Naive thymus-derived CD4-positive, alpha-beta T cell (primary cell): ENCODE results near the gene GTF3A. TPM values are rescaled to one million over a fixed set of nuclear protein-coding genes. Genes with fewer than 3 reads are reported as not detected.
A peak's percentile ranks its signal among the peaks of the same experiment; 100 is the strongest.

ENCODE experiments used
- ATAC-seq: fragments of 150-1000 bp; cut with Tn5 transposase; 2 replicates; pipeline ENCODE4 v1.10.0; 2021; ENCODE audit warnings: mild to moderate bottlenecking, moderate library complexity
- CTCF ChIA-PET: fragments of 350-600 bp; sonication (Branson Sonifier 250); formaldehyde crosslinking; loops from one replicate; lab custom pipeline; 2021; ENCODE audit warnings: antibody characterized with exemption; lab: Charles Lee
- POLR2A ChIA-PET: fragments of 350-600 bp; sonication (Branson Sonifier 250); formaldehyde crosslinking; loops from one replicate; lab custom pipeline; 2021; ENCODE audit warnings: antibody characterized with exemption, inconsistent platforms; lab: Charles Lee
- DNase-seq, 9 donors: peaks; one replicate each; pipeline versions ENCODE4 v3.0.0 to v3.0.0-alpha.2; 2020 to 2022; ENCODE audit warnings: mixed read lengths in 1 of 9
- H3K27ac ChIP-seq: one replicate; pipeline ENCODE4 v1.7.0; 2013; ENCODE audit warnings: mild to moderate bottlenecking, low read depth, low read length, moderate library complexity
- H3K27me3 ChIP-seq, 2 donors: one replicate each; pipeline ENCODE4 v1.7.0; 2013; ENCODE audit warnings: low read length in 2 of 2, mild to moderate bottlenecking in 2 of 2, moderate library complexity in 2 of 2; ENCODE audit not compliant: control insufficient read depth in 2 of 2, insufficient read depth in 2 of 2
- H3K36me3 ChIP-seq, 3 experiments: 1 replicate in 2 of 3; 2 replicates in 1 of 3; pipeline ENCODE4 v1.7.0; 2013; ENCODE audit warnings: low read length in 3 of 3, mild to moderate bottlenecking in 3 of 3, moderate library complexity in 1 of 3; ENCODE audit not compliant: insufficient read depth in 3 of 3, control insufficient read depth in 2 of 3
- H3K4me1 ChIP-seq, 2 donors: one replicate each; pipeline ENCODE4 v1.7.0; 2013; ENCODE audit warnings: low read length in 2 of 2, mild to moderate bottlenecking in 2 of 2, moderate library complexity in 1 of 2; ENCODE audit not compliant: control insufficient read depth in 2 of 2, insufficient read depth in 2 of 2
- H3K4me3 ChIP-seq: 2 replicates; pipeline ENCODE4 v1.7.0; 2013; ENCODE audit warnings: mild to moderate bottlenecking, low read length
- H3K9me3 ChIP-seq, 3 experiments: 1 replicate in 2 of 3; 2 replicates in 1 of 3; pipeline ENCODE4 v1.7.0; 2013; ENCODE audit warnings: low read length in 3 of 3; ENCODE audit not compliant: control insufficient read depth in 2 of 3
- H3K27ac Mint-ChIP-seq, 9 donors: one replicate each; pipeline ENCODE4 v1.8.0; 2020 to 2022; ENCODE audit warnings: mixed read lengths in 9 of 9, mild to moderate bottlenecking in 8 of 9, moderate library complexity in 5 of 9, inconsistent platforms in 2 of 9
- H3K27me3 Mint-ChIP-seq, 5 donors: one replicate each; pipeline ENCODE4 v1.8.0; 2021 to 2022; ENCODE audit warnings: mixed read lengths in 5 of 5, mild to moderate bottlenecking in 1 of 5
- H3K36me3 Mint-ChIP-seq, 5 donors: one replicate each; pipeline ENCODE4 v1.8.0; 2020 to 2022; ENCODE audit warnings: mixed read lengths in 5 of 5, mild to moderate bottlenecking in 3 of 5, inconsistent platforms in 1 of 5
- H3K4me1 Mint-ChIP-seq, 7 donors: one replicate each; pipeline ENCODE4 v1.8.0; 2020 to 2022; ENCODE audit warnings: mixed read lengths in 7 of 7, mild to moderate bottlenecking in 3 of 7, inconsistent platforms in 1 of 7
- H3K4me3 Mint-ChIP-seq, 10 donors: one replicate each; pipeline ENCODE4 v1.8.0; 2020 to 2022; ENCODE audit warnings: mild to moderate bottlenecking in 10 of 10, mixed read lengths in 10 of 10, moderate library complexity in 6 of 10, inconsistent platforms in 2 of 10
- H3K9me3 Mint-ChIP-seq, 11 donors: one replicate each; pipeline ENCODE4 v1.8.0; 2020 to 2022; ENCODE audit warnings: mixed read lengths in 11 of 11, mild to moderate bottlenecking in 4 of 11, inconsistent platforms in 1 of 11, moderate library complexity in 1 of 11
- intact Hi-C, 2 donors: fragments of 100-400 bp; cut with micrococcal nuclease; formaldehyde crosslinking; loops; one replicate each; pipeline ENCODE4 v1.15.1; 2023
- polyA plus RNA-seq, 2 donors: library from polyadenylated mRNA; unstranded; fragments of 300-500 nt; fragmentation: Illumina TruSeq; gene quantifications; one replicate each; pipeline ENCODE4 v1.2.3, GENCODE V29; 2021
- total RNA-seq, 6 experiments: library from RNA in 5 of 6; stranded (reverse) in 5 of 6; gene quantifications; 1 replicate in 5 of 6; 2 replicates in 1 of 6; pipeline ENCODE4 v1.2.3 and lab custom pipeline; 2021 to 2026

Gene GTF3A
- total and polyA plus RNA-seq, 7 experiments from 2014 or later: 123 to 489 (median 248) TPM

- Histone ChIP-seq H3K27me3 (no peaks in the 10 kb centered on the region), H3K9me3 (no peaks in the 10 kb centered on the region), H3K4me3 (no peak overlapping the region), H3K27ac (no peak overlapping the region), H3K36me3 (no peaks in the 10 kb centered on the region), H3K4me1 (no peaks in the 10 kb centered on the region)
- Mint-ChIP-seq H3K9me3 (peaks cover 0 to 2% (median 0%) of the 10 kb centered on the region in 11 donors), H3K4me1 (peaks cover 0 to 8% (median 0%) of the 10 kb centered on the region in 7 donors), H3K27me3 (peaks cover 0 to 12% (median 4%) of the 10 kb centered on the region in 5 donors), H3K27ac (no peak overlapping the region), H3K4me3 (no peak overlapping the region), H3K36me3 (no peaks in the 10 kb centered on the region)
- intact Hi-C loops: loop anchor here in 1 of 2 donors (10.0 kb wide), 1 partner anchor 312 kb away; no protein-coding TSS in a partner anchor
- POLR2A ChIA-PET: interaction anchor here (1.3 to 1.4 kb wide), 2 partner anchors 48 to 218 kb away, joined by 3 read pairs; no protein-coding TSS in a partner anchor
- DNase-seq (no peak), ATAC-seq (no peak)
- CTCF ChIA-PET: interaction anchor here (1.0 to 1.7 kb wide), 3 partner anchors 23 to 423 kb away, joined by 3 to 6 read pairs (median 3); no protein-coding TSS in a partner anchor
Observed at GRCh38 chr13:27403203-27403678, 21.2 kb upstream of the GTF3A start.

GRCh38 chr13:27403727-27404385 lies 20.6 kb upstream of the GTF3A start:
- H3K4me1 Mint-ChIP-seq: peaks cover 0 to 8% (median 0%) of the 10 kb centered on the region in 7 donors
- H3K4me3 Mint-ChIP-seq: no peak overlapping the region
- DNase-seq: no peak
- ChIA-PET CTCF (interaction anchor here (1.0 to 1.7 kb wide), 4 partner anchors 22 to 580 kb away, joined by 3 to 6 read pairs (median 3); no protein-coding TSS in a partner anchor), POLR2A (interaction anchor here (0.6 to 1.4 kb wide), 3 partner anchors 41 to 217 kb away, joined by 3 to 4 read pairs (median 3); no protein-coding TSS in a partner anchor)
- no peak for ATAC-seq
- H3K36me3 Mint-ChIP-seq: no peaks in the 10 kb centered on the region
- H3K9me3 Mint-ChIP-seq: peaks cover 0 to 2% (median 0%) of the 10 kb centered on the region in 11 donors
- intact Hi-C loops: loop anchor here in 1 of 2 donors (10.0 kb wide), 1 partner anchor 311 kb away; no protein-coding TSS in a partner anchor
- Histone ChIP-seq H3K4me3 (no peak overlapping the region), H3K4me1 (no peaks in the 10 kb centered on the region), H3K27ac (no peak overlapping the region), H3K9me3 (no peaks in the 10 kb centered on the region), H3K27me3 (no peaks in the 10 kb centered on the region), H3K36me3 (no peaks in the 10 kb centered on the region)
- peaks cover 0 to 18% (median 5%) of the 10 kb centered on the region in 5 donors for H3K27me3 Mint-ChIP-seq
- H3K27ac Mint-ChIP-seq: no peak overlapping the region

- no peak overlapping the region for H3K27ac Mint-ChIP-seq
- ChIA-PET CTCF (interaction anchor here (1.0 to 2.0 kb wide), 4 partner anchors 21 to 579 kb away, joined by 3 to 10 read pairs (median 8); partner anchors contain the start of gene GTF3A), POLR2A (interaction anchor here (0.6 to 1.3 kb wide), 2 partner anchors 18 to 46 kb away, joined by 3 read pairs; no protein-coding TSS in a partner anchor)
- Histone ChIP-seq H3K9me3 (no peaks in the 10 kb centered on the region), H3K36me3 (no peaks in the 10 kb centered on the region), H3K27ac (no peak overlapping the region), H3K4me1 (no peaks in the 10 kb centered on the region), H3K4me3 (no peak overlapping the region), H3K27me3 (no peaks in the 10 kb centered on the region)
- H3K4me1 Mint-ChIP-seq: peaks cover 0 to 8% (median 0%) of the 10 kb centered on the region in 7 donors
- H3K4me3 Mint-ChIP-seq: no peak overlapping the region
- intact Hi-C loops: loop anchor here in 1 of 2 donors (10.0 kb wide), 1 partner anchor 310 kb away; no protein-coding TSS in a partner anchor
- H3K27me3 Mint-ChIP-seq: peaks cover 0 to 26% (median 5%) of the 10 kb centered on the region in 5 donors
- ATAC-seq (no peak), DNase-seq (no peak)
- H3K9me3 Mint-ChIP-seq: peaks cover 0 to 3% (median 0%) of the 10 kb centered on the region in 11 donors
- H3K36me3 Mint-ChIP-seq: no peaks in the 10 kb centered on the region
Observed at GRCh38 chr13:27404680-27405079, 19.7 kb upstream of the GTF3A start.

GRCh38 chr13:27405546-27406134 lies 18.8 kb upstream of the GTF3A start:
- Histone ChIP-seq H3K4me3 (no peak overlapping the region), H3K36me3 (no peaks in the 10 kb centered on the region), H3K27me3 (no peaks in the 10 kb centered on the region), H3K4me1 (no peaks in the 10 kb centered on the region), H3K9me3 (no peaks in the 10 kb centered on the region), H3K27ac (no peak overlapping the region)
- intact Hi-C loops: loop anchor here (1.0 to 10.0 kb wide), 9 partner anchors 21 to 421 kb away; partner anchors contain the start of genes MTIF3 (in 2 of the 2) and LNX2 (in 1 of the 2)
- H3K36me3 Mint-ChIP-seq: no peaks in the 10 kb centered on the region
- DNase-seq (no peak), ATAC-seq (peak; percentile 22)
- H3K9me3 Mint-ChIP-seq: peaks cover 0 to 4% (median 0%) of the 10 kb centered on the region in 11 donors
- H3K27ac Mint-ChIP-seq: no peak overlapping the region
- H3K27me3 Mint-ChIP-seq: peaks cover 0 to 30% (median 9%) of the 10 kb centered on the region in 5 donors
- ChIA-PET CTCF (interaction anchor here (1.0 to 2.0 kb wide), 5 partner anchors 17 to 422 kb away, joined by 3 to 10 read pairs (median 7); partner anchors contain the start of gene GTF3A), POLR2A (interaction anchor here (0.6 to 0.8 kb wide), 2 partner anchors 17 to 19 kb away, joined by 3 to 4 read pairs; partner anchors contain the start of gene GTF3A)
- peaks cover 0 to 8% (median 0%) of the 10 kb centered on the region in 7 donors for H3K4me1 Mint-ChIP-seq
- H3K4me3 Mint-ChIP-seq: no peak overlapping the region

- intact Hi-C loops: loop anchor here (1.0 to 10.0 kb wide), 9 partner anchors 20 to 420 kb away; partner anchors contain the start of genes MTIF3 (in 2 of the 2) and LNX2 (in 1 of the 2)
- Mint-ChIP-seq H3K9me3 (peaks cover 0 to 4% (median 0%) of the 10 kb centered on the region in 11 donors), H3K27me3 (peaks cover 0 to 37% (median 9%) of the 10 kb centered on the region in 5 donors), H3K36me3 (no peaks in the 10 kb centered on the region), H3K4me3 (no peak overlapping the region), H3K4me1 (peaks cover 0 to 6% (median 0%) of the 10 kb centered on the region in 7 donors), H3K27ac (no peak overlapping the region)
- ChIA-PET POLR2A (interaction anchor here (0.8 to 1.3 kb wide), 2 partner anchors 18 to 20 kb away, joined by 3 to 4 read pairs; partner anchors contain the start of gene GTF3A), CTCF (interaction anchor here (1.1 to 2.0 kb wide), 5 partner anchors 16 to 420 kb away, joined by 3 to 9 read pairs (median 5); partner anchors contain the start of gene GTF3A)
- H3K36me3 ChIP-seq: no peaks in the 10 kb centered on the region
- H3K27ac ChIP-seq: no peak overlapping the region
- H3K27me3 ChIP-seq: no peaks in the 10 kb centered on the region
- H3K9me3 ChIP-seq: no peaks in the 10 kb centered on the region
- DNase-seq (peak in 7 of 9 donors; percentile 25 to 57 (median 48)), ATAC-seq (peak; percentile 71)
- no peak overlapping the region for H3K4me3 ChIP-seq
- no peaks in the 10 kb centered on the region for H3K4me1 ChIP-seq
Observed at GRCh38 chr13:27406178-27406939, 18.1 kb upstream of the GTF3A start.
